Measurements from ENCODE around the gene RETREG3. TPM values are rescaled to one million over a fixed set of nuclear protein-coding genes. Genes with fewer than 3 reads are reported as not detected.

RETREG3 gene
- total and polyA plus RNA-seq, 2 of the 13 experiments (the other 11 are each of a cell fraction or from before 2014, with no cell fraction given): 47.0 to 55.8 TPM

GRCh38 chr17:42554250-42555121 lies 54.7 kb downstream of the RETREG3 start (continued):
- peak; percentile 97 for TF ChIP-seq THAP7 (CRISPR knock-in tag; IDR thresholded peaks at IDR 0.05)
- TF ChIP-seq SP1 (IDR thresholded peaks at IDR 0.05): no peak
- TF ChIP-seq SP1 (CRISPR knock-in tag; IDR thresholded peaks at IDR 0.05): peak; percentile 87
- TF ChIP-seq ZFP37 (CRISPR knock-in tag; IDR thresholded peaks at IDR 0.05; ENCODE audit: borderline replicate concordance): peak; percentile 58; the same call in 1 of the 2 replicates
- TF ChIP-seq CEBPG (CRISPR knock-in tag; IDR thresholded peaks at IDR 0.05): peak; percentile 46
- TF ChIP-seq ZNF205 (CRISPR knock-in tag; IDR thresholded peaks at IDR 0.05): peak; percentile 82
- TF ChIP-seq ZNF770 (CRISPR knock-in tag; IDR thresholded peaks at IDR 0.05): peak; percentile 92
- TF ChIP-seq MYC (CRISPR knock-in tag; IDR thresholded peaks at IDR 0.05; ENCODE audit: borderline replicate concordance): peak; percentile 81; the same call in 1 of the 2 replicates
- TF ChIP-seq ZNF749 (CRISPR knock-in tag; IDR thresholded peaks at IDR 0.05; ENCODE audit: borderline replicate concordance): peak; percentile 83; the same call in 1 of the 2 replicates
- TF ChIP-seq ATRX (CRISPR knock-in tag; IDR thresholded peaks at IDR 0.05; ENCODE audit: borderline replicate concordance): no peak
- TF ChIP-seq DZIP1 (CRISPR knock-in tag; IDR thresholded peaks at IDR 0.05): no peak; the same call in 1 of the 2 replicates
- peak; percentile 84 for TF ChIP-seq RBM39 (IDR thresholded peaks at IDR 0.05; ENCODE audit: low read depth, low read length, poor library complexity, severe bottlenecking)
- peak; percentile 45; the same call in 1 of the 2 replicates for TF ChIP-seq ZBTB14 (CRISPR knock-in tag; IDR thresholded peaks at IDR 0.05)
- peak; percentile 64; the same call in 1 of the 2 replicates for TF ChIP-seq JDP2 (CRISPR knock-in tag; IDR thresholded peaks at IDR 0.05; ENCODE audit: borderline replicate concordance)
- TF ChIP-seq ELK4 (CRISPR knock-in tag; IDR thresholded peaks at IDR 0.05; ENCODE audit: borderline replicate concordance): no peak
- TF ChIP-seq ZNF879 (CRISPR knock-in tag; IDR thresholded peaks at IDR 0.05): peak; percentile 89; the same call in 1 of the 2 replicates
- no peak; the same call in none of the 2 replicates for TF ChIP-seq ZNF878 (CRISPR knock-in tag; IDR thresholded peaks at IDR 0.05)
- TF ChIP-seq ZNF367 (CRISPR knock-in tag; IDR thresholded peaks at IDR 0.05; ENCODE audit: borderline replicate concordance): 0 out of 2 replicates have a peak, but pooled peaks have one; percentile 46

All from HepG2 (cell line).